T-helper 22 cell (primary cell): Measurements from ENCODE around the gene PCDHB2.
"Not testable (repeated sequence)": the region's sequence is repeated elsewhere in the genome, so short reads cannot be mapped to it uniquely, and the experiment has no call there.

Source experiments
- DNase-seq: peaks from one replicate; pipeline ENCODE4 v3.0.0-alpha.2; 2020; ENCODE audit warnings: low read depth

PCDHB2 gene

GRCh38 chr5:141135718-141136266, 41.4 kb downstream of the PCDHB2 start:
- DNase-seq, result no peak

- not testable (repeated sequence) for DNase-seq
These were observed 42.9 kb downstream of the PCDHB2 start for GRCh38 chr5:141137346-141137745.
